Measurements from ENCODE around the gene EDIL3.

GRCh38 chr5:84149094-84149493 lies 235.6 kb downstream of the EDIL3 start:
- TF ChIP-seq, protein P1, sequence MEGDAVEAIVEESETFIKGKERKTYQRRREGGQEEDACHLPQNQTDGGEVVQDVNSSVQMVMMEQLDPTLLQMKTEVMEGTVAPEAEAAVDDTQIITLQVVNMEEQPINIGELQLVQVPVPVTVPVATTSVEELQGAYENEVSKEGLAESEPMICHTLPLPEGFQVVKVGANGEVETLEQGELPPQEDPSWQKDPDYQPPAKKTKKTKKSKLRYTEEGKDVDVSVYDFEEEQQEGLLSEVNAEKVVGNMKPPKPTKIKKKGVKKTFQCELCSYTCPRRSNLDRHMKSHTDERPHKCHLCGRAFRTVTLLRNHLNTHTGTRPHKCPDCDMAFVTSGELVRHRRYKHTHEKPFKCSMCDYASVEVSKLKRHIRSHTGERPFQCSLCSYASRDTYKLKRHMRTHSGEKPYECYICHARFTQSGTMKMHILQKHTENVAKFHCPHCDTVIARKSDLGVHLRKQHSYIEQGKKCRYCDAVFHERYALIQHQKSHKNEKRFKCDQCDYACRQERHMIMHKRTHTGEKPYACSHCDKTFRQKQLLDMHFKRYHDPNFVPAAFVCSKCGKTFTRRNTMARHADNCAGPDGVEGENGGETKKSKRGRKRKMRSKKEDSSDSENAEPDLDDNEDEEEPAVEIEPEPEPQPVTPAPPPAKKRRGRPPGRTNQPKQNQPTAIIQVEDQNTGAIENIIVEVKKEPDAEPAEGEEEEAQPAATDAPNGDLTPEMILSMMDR (IDR thresholded peaks at IDR 0.05) = no peak
- TF ChIP-seq POLR2AphosphoS5 (IDR thresholded peaks at IDR 0.05) = no peak

Measured in breast epithelium (tissue), 3 donors.